ENCODE data around the gene MAPKAPK3.

DNA sequence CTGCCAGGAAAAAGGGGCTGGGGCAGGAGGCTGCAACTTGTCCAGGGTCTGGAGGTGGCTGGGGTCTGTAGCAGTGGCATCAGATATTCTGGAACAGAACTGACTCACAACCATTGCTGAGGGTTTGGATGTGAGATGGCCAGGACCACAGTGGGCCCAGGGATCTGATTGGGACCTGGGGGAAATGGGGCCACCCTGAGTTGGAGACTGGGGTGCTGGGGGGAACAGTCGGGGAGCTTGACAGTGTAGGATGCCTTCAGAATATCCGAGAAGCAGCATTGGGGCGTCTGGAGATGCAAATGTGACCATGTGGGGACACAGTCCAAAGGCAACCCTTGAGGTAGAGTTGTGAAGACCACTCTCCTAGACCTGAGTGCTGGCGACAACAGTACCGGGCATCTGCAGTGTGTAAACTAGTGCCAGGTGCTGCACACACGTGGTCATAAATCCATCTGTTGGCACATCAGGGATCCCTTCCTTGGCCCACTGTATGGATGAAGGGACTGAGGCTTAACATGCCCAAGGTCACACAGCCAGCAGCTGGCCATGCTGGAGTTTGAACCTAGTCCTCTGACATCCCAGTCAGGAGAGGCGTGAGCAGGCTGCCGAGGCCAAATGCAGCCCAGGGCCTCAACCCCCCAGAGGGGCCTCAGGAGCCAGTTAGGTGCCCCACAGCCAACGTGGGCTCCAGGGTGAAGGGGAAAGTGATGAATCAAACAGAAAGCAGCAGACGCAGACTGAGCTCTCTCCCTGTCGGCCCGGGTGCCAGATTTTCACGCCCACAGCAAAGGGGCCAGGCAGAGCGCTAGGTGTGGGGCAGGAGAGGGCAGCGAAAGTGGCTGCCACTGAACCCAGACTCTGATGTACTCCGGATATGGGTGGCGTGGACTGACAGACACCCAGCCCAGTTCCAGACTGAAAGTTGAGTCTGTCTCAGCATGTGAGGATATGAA, 28.9 kb upstream of the MAPKAPK3 start:
- TF ChIP-seq EZH2 (IDR thresholded peaks at IDR 0.05; ENCODE audit: insufficient read depth, poor library complexity, severe bottlenecking) (no peak), EZH2phosphoT487 (IDR thresholded peaks at IDR 0.05; ENCODE audit: insufficient read depth, low read depth) (no peak)

All from GM23248 (cell line).